GM23248 (cell line): ENCODE results near the gene LPA.

Source experiments
- EZH2 ChIP-seq: fragments of 200-600 bp; sonication (generic); IDR thresholded peaks from 2 replicates; pipeline ENCODE4 v1.6.1; 2018; ENCODE audit warnings: antibody characterized with exemption, mild to moderate bottlenecking; ENCODE audit not compliant: insufficient read depth, poor library complexity, severe bottlenecking
- EZH2phosphoT487 ChIP-seq: fragments of 200-600 bp; sonication (generic); IDR thresholded peaks from 2 replicates; pipeline ENCODE4 v1.6.1; 2018; ENCODE audit warnings: antibody characterized with exemption, moderate library complexity, mild to moderate bottlenecking, low read depth; ENCODE audit not compliant: insufficient read depth

DNA sequence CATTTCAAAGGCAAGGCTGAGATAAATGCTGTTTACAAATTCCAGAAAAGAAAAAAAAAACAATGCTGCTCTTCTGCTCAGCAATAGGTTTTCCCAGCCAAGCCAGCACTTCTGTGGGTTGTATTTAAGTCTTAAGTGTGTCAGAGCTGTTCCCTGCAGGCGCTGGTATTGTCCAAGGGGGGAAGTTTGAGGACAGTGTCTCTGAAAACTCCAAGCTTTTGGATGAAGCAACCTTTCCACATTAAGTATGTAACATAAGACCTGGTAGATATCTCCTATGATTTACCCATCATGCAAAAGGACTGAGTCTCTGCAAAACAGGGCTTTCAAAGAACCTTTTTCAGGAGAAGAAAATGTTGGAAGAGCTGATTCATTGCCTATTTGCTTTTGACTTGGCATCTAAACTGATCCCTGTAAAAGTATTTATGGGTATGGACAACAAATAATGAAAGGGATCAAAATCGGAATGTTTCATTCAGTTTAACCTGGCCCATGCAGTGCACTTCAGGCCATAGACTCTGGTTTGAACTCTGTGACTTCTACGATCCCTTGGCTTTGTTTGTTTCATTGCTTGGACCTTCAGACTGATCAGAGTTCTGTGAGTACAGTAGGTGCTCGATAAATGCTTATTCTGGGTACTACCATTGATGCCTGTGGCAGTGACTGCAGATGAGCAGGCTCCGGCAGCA lies 21.8 kb upstream of the LPA start:
- TF ChIP-seq EZH2 (no peak), EZH2phosphoT487 (no peak)
